Measurements from ENCODE around the gene NAAA. TPM values are rescaled to one million over a fixed set of nuclear protein-coding genes. Genes with fewer than 3 reads are reported as not detected.

The NAAA gene
- polyA plus RNA-seq, 1 experiment: 24.3 TPM

GRCh38 chr4:75924309-75924827 is 16.4 kb downstream of the NAAA start:
- DNase-seq (ENCODE audit: low read depth): no peak
- Histone ChIP-seq H3K27me3 (ENCODE audit: control insufficient read depth, insufficient read depth, low read length) (no peaks in the 10 kb centered on the region), H3K36me3 (ENCODE audit: control insufficient read depth, insufficient read depth, low read length) (0 out of 2 replicates have a peak, but pooled peaks cover 2% of the 10 kb centered on the region), H3K4me3 (ENCODE audit: low read depth, low read length) (no peak overlapping the region)
- CTCF ChIA-PET: interaction anchor here (1.1 to 2.1 kb wide), 2 partner anchors 9 to 16 kb away, joined by 4 to 6 read pairs; partner anchors contain the start of gene NAAA
- TF ChIP-seq CTCF (IDR thresholded peaks at IDR 0.05; ENCODE audit: insufficient read depth, low read depth, low read length): no peak
- POLR2A ChIA-PET: no interaction called here

- Histone ChIP-seq H3K4me3 (ENCODE audit: low read depth, low read length) (no peak overlapping the region), H3K36me3 (ENCODE audit: control insufficient read depth, insufficient read depth, low read length) (0 out of 2 replicates have a peak, but pooled peaks cover 2% of the 10 kb centered on the region), H3K27me3 (ENCODE audit: control insufficient read depth, insufficient read depth, low read length) (no peaks in the 10 kb centered on the region)
- DNase-seq (ENCODE audit: low read depth): no peak
- CTCF ChIA-PET: no interaction called here
- TF ChIP-seq CTCF (IDR thresholded peaks at IDR 0.05; ENCODE audit: insufficient read depth, low read depth, low read length): no peak
- POLR2A ChIA-PET: no interaction called here
These were observed 18.2 kb downstream of the NAAA start for GRCh38 chr4:75922588-75922987.

- ChIA-PET CTCF (interaction anchor here (1.0 kb wide), 1 partner anchor 29 kb away, joined by 3 read pairs; no protein-coding TSS in a partner anchor), POLR2A (no interaction called here)
- DNase-seq (ENCODE audit: low read depth): no peak
These were observed 18.9 kb downstream of the NAAA start for GRCh38 chr4:75921910-75922309.

GRCh38 chr4:75920327-75920726 is 20.5 kb downstream of the NAAA start:
- POLR2A ChIA-PET: no interaction called here
- H3K4me3 ChIP-seq (ENCODE audit: low read depth, low read length): no peak overlapping the region
- DNase-seq (ENCODE audit: low read depth): no peak
- 0 out of 2 replicates have a peak, but pooled peaks cover 2% of the 10 kb centered on the region for H3K36me3 ChIP-seq (ENCODE audit: control insufficient read depth, insufficient read depth, low read length)
- no peak for TF ChIP-seq CTCF (IDR thresholded peaks at IDR 0.05; ENCODE audit: insufficient read depth, low read depth, low read length)
- CTCF ChIA-PET: interaction anchor here (0.6 to 1.5 kb wide), 4 partner anchors 25 to 75 kb away, joined by 3 to 6 read pairs (median 4); no protein-coding TSS in a partner anchor
- H3K27me3 ChIP-seq (ENCODE audit: control insufficient read depth, insufficient read depth, low read length): no peaks in the 10 kb centered on the region

More at GRCh38 chr4:75921910-75922309, 18.9 kb downstream of the NAAA start:
- TF ChIP-seq CTCF (IDR thresholded peaks at IDR 0.05; ENCODE audit: insufficient read depth, low read depth, low read length): no peak
- Histone ChIP-seq H3K4me3 (ENCODE audit: low read depth, low read length) (no peak overlapping the region), H3K27me3 (ENCODE audit: control insufficient read depth, insufficient read depth, low read length) (no peaks in the 10 kb centered on the region), H3K36me3 (ENCODE audit: control insufficient read depth, insufficient read depth, low read length) (0 out of 2 replicates have a peak, but pooled peaks cover 2% of the 10 kb centered on the region)

- Histone ChIP-seq H3K4me3 (ENCODE audit: low read depth, low read length) (no peak overlapping the region), H3K36me3 (ENCODE audit: control insufficient read depth, insufficient read depth, low read length) (0 out of 2 replicates have a peak, but pooled peaks cover 2% of the 10 kb centered on the region), H3K27me3 (ENCODE audit: control insufficient read depth, insufficient read depth, low read length) (no peaks in the 10 kb centered on the region)
- no peak for TF ChIP-seq CTCF (IDR thresholded peaks at IDR 0.05; ENCODE audit: insufficient read depth, low read depth, low read length)
- DNase-seq (ENCODE audit: low read depth): no peak
- CTCF ChIA-PET: interaction anchor here (0.9 to 1.1 kb wide), 2 partner anchors 24 to 72 kb away, joined by 4 to 6 read pairs; no protein-coding TSS in a partner anchor
- POLR2A ChIA-PET: no interaction called here
These were observed 20.9 kb downstream of the NAAA start for GRCh38 chr4:75919920-75920319.

All from BJ (cell line).